CMK (cell line): Measurements from ENCODE around the gene RUNX2.

Experiments
- DNase-seq: peaks from one replicate; pipeline ENCODE4 v3.0.0-alpha.2; 2010; ENCODE audit warnings: low read depth

The RUNX2 gene

DNA sequence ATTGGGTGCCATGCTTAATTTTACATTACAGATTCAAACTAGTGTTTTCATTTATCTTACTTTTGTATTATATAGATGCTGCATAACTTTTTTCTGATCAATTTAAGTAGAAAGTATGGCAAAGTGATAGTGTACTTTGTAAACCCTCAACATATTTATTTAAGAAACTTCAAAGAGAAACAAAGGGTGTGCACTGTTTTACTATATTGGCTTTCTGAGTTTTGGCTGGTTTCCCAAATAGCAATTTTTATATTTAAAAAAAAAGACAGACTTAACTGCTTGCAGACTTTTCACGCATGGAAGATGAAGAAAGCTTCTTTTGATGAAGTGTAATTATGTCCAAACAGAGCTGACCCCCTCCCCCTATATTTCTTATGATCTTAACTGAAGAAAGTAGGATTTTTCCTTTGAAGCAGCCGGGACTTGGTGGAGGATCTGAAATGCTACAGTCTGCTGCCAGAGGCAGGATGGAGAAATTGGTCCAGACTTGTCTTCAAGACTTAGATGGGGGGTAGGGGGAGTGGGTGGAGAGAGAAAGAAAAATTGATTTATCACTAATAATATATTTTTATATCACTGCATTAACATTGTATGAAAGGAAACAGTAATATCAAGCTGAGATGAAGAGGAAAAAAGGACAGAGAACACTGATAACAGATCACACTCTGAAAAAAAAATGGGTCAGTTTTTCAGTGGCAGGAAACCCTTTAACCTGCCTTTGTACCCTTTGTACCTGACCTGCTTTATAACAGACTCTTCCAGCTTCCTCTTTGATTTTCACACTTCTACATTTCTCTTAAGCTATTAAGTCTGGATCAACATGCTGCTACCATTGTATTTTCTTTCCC lies 105.6 kb downstream of the RUNX2 start:
- no peak for DNase-seq

DNA sequence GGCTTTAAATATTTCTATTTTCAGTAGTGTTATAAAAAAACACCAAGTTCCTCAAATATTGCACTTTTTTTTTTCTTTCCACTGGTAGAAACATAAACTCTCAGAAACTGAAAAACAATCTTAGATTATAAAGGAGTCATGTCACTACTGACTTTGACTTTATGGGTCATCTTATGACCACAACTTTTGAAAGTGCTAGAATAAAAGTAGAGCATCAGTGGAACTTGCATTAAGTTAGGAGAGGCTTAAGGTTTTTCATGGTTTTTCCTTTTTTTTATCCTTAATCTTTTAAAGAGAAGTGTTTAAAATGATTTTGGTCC lies 106.2 kb downstream of the RUNX2 start:
- DNase-seq, result no peak

DNA sequence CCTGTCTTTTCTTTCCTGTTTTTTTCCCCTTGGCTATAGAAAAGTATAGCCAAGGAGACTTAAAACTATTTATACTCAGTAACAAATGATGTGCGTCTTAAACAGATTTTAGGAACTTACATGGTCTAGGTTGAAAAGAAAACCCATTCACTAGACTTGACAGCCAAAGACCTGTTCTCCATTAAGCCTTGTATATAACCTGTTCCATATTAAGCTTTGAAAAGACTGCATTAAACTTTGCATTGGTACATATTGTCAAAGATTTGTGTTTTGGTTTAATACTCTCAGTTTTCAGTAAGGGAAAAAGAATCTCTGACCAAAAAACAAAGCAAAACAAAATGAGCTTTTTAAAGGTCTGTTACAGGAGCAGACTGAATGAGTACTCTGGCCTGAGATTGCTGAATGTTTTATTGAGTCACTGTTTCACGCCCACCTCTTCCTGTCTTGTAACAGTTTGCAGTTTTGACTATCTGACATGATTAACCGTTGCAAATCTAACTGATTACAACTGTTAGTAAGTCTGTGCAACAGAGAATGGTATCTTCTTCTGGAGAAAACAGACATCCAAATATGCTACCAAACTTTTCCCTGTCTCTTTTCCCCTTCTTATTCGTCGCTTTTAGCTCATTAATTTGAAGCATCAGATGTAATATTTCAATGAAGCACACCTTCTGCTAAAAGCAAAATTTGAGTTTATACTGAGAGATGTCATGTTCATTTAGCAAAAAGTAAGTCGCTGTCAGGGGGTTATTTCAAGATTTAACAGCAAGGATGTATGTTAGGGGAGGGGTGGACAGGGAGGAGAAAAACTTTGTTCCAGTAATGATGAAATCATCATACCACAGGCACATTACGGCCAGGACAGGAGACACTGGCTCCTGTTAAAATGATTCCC lies 108.7 kb downstream of the RUNX2 start:
- no peak for DNase-seq

- DNase-seq, result no peak
Observed at GRCh38 chr6:45437439-45437815, 109.3 kb downstream of the RUNX2 start.

DNA sequence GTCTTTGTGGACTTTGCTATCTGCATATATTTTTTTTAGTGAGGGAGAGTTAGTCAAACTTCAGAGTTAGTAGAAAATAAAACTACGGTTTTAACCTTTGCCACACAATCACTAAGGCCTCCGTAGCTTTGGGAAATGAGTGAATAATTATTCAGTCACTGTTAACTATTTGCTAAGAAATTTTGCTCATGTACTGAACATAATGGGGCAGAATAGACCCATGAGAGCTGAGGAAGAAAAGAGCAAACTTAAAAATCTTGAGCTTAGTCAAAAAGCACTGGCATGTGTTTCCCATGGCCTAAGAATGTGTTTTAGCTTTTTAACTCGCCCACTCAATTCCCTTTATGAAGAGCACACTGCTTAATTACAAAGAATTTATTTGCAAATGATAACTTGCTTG lies 110.0 kb downstream of the RUNX2 start:
- no peak for DNase-seq

GRCh38 chr6:45438849-45439406 lies 110.8 kb downstream of the RUNX2 start:
- no peak for DNase-seq

GRCh38 chr6:45439459-45439858 lies 111.3 kb downstream of the RUNX2 start:
- DNase-seq, result no peak

- DNase-seq, result no peak
Observed at GRCh38 chr6:45439861-45440388, 111.8 kb downstream of the RUNX2 start.

DNA sequence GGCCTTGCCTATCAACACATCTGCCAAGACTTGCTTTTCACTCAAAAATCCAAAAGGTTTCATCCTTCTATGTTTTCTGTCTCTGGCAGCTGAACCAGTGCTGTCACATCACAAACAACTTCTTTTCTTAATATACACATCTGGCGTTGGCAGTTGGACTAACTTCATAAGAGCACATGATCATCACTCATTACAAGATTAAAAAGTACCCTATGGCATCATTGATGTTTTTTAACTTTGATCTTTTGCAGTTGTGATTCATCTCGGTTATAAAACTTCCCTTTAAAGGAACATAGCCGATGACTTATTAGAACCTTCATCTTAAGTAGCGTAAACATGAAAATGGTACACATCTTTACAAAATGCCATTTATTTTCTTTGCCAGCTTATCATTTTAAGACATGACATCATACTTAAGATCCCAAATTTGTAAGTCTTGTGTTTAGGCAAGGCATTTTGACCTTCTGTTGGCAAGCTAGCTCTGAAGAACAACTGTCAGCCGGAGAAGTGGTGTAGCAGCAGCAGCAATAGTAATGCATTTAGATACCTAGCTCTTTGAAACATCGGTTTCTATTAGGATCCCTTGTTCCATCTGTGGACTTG lies 113.8 kb downstream of the RUNX2 start:
- no peak for DNase-seq

- no peak for DNase-seq
Observed at GRCh38 chr6:45442716-45443115, 114.6 kb downstream of the RUNX2 start.

DNA sequence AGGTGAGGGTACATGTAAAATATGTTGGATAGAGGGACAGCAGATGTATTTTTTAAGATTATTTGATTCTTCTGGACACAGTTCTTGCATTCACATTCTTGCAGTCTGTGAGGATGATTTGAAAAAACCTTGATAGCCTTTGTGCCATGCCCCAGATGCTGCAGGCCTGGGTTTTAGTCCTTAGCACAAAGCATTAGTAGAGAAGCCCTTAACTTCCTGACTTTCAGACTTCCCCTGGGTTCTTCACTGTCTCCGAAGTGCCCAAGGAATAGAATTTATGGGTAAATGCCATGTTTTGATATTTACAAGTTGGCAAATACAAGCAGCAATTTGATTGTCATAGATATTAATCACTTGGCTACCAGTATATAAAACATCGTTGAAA lies 117.2 kb downstream of the RUNX2 start:
- DNase-seq, result no peak

- no peak for DNase-seq
Observed at GRCh38 chr6:45445749-45446549, 117.8 kb downstream of the RUNX2 start.

DNA sequence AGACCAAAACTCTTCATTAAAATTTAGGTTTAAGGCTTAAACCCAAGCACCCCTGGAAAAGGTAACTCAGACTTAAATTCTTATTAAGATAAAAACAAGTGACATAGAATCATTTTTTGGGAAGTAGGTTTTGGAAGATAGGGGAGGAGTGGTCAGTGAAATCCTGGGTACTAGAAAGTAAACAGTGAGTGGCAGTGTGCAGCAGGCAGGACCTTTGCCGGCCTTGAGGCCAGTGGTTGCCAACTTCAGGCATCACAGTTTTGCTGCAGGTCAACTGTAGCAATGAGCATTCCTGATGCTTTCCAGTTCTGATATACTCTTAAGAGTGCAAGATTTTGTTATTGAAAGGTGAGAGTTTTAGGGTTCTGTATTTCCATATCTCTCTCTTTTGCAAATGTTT lies 118.9 kb downstream of the RUNX2 start:
- DNase-seq, result no peak

GRCh38 chr6:45447716-45448115 lies 119.6 kb downstream of the RUNX2 start:
- no peak for DNase-seq

GRCh38 chr6:45448417-45449389 lies 120.6 kb downstream of the RUNX2 start:
- no peak for DNase-seq

- no peak for DNase-seq
Observed at GRCh38 chr6:45450132-45450531, 122.0 kb downstream of the RUNX2 start.

DNA sequence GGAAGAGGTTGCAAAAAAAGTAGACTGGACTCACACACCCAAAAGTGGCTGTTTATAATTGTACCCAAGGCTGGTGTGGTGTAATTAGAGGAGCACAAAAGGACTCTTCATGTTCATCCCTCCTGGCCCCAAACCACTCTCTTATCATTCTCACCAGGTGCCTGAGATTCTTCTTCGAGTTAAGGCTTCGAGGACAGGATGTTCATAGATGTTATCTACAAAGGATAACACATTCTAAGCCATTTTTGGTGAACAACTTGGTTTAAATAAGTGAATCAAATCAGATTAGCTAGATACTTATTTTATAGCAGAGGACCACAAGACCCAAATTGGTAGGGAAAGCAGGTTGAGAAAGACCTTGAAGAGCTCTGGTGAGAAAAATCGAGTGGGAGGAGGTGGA lies 122.7 kb downstream of the RUNX2 start:
- no peak for DNase-seq

GRCh38 chr6:45454008-45454911 lies 126.1 kb downstream of the RUNX2 start:
- DNase-seq, result no peak

DNA sequence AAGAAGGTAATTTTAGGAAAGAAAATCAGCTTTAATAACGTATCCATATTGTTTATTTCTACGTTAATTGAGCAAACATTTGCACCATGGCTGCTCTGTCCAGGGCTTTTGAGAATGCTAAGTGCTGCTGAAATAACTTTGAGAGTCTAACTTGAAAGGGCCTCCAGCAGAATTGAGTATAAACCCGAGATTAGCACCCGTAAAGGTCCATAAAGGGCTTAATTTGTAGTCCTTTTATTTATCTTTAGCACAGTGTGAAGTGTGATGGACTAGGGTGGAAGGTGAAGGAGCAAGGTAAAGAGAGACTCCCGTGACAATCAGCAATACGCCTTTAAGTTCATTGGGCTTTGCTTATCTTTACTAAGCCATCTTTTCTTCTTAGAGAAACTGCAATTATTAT lies 127.3 kb downstream of the RUNX2 start:
- DNase-seq, result no peak
